ENCODE data around the gene MVK. TPM values are rescaled to one million over a fixed set of nuclear protein-coding genes. Genes with fewer than 3 reads are reported as not detected.

Gene MVK
- total and polyA plus RNA-seq, 2 of the 4 experiments (the other 2 are of a cell fraction) = 6.6 to 11.5 TPM

DNA sequence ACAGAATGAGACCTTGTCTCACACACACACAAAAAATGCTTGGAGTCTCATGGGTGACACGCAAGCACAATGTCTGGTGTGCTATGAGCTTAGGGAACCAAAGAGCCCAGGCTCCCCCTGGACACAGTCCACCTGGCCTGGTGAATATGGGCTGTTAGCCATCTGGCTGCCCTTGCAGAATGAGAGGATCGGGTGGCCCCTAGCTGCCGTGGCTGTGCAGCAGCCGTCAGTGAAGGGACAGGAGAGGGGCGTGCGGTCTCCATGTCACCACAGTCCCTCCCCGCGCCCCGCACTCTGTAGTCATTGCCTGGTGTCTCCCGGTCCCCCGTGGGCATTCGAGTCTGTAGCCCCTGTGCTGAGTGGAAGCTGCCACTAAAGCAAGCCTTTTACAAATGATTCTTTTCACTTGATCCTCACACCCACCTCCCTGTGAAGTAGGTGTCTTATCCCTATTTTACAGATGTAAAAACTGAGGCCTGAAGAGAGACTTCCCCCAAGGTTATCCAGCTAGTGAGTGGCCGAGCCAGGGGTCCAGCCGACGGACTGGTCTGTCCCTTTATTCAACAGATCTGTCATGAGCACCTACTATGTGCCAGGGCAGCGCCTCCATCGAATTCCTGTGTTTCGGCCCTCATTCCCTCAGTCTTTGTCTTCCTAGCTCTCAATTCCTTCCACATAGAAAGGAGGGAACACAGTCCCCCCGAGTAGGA, 18.8 kb downstream of the MVK start:
- no peak overlapping the region for H2AFZ ChIP-seq (replicated peaks; ENCODE audit: low read length, poor library complexity)
- no peak overlapping the region for H4K91ac ChIP-seq (ENCODE audit: insufficient read depth, low read depth, low read length)
- H3K36me3 ChIP-seq (ENCODE audit: control insufficient read depth, insufficient read depth, low read length) = no peaks in the 10 kb centered on the region
- dilution Hi-C loops (cut with HindIII; ENCODE audit: low sequenced_read_pairs, unreplicated experiment) (no loop called here), in situ Hi-C loops (cut with MboI; ENCODE audit: low sequenced_read_pairs) (loop anchor here (5.0 kb wide), 1 partner anchor 180 kb away; no protein-coding TSS in a partner anchor), intact Hi-C loops (cut with micrococcal nuclease) (no loop called here)
- DNase-seq (no peak), ATAC-seq (ENCODE audit: low read depth) (no peak)
- CTCF ChIA-PET = no interaction called here
- H3K4me3 ChIP-seq (ENCODE audit: insufficient read depth, low read depth, low read length) = no peak overlapping the region
- TF ChIP-seq, protein P1, sequence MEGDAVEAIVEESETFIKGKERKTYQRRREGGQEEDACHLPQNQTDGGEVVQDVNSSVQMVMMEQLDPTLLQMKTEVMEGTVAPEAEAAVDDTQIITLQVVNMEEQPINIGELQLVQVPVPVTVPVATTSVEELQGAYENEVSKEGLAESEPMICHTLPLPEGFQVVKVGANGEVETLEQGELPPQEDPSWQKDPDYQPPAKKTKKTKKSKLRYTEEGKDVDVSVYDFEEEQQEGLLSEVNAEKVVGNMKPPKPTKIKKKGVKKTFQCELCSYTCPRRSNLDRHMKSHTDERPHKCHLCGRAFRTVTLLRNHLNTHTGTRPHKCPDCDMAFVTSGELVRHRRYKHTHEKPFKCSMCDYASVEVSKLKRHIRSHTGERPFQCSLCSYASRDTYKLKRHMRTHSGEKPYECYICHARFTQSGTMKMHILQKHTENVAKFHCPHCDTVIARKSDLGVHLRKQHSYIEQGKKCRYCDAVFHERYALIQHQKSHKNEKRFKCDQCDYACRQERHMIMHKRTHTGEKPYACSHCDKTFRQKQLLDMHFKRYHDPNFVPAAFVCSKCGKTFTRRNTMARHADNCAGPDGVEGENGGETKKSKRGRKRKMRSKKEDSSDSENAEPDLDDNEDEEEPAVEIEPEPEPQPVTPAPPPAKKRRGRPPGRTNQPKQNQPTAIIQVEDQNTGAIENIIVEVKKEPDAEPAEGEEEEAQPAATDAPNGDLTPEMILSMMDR (conservative IDR thresholded peaks at IDR 0.05; ENCODE audit: low read depth, low read length) = no peak
- TF ChIP-seq RAD21 (IDR thresholded peaks at IDR 0.05; ENCODE audit: low read length) = no peak
- TF ChIP-seq, protein P2, sequence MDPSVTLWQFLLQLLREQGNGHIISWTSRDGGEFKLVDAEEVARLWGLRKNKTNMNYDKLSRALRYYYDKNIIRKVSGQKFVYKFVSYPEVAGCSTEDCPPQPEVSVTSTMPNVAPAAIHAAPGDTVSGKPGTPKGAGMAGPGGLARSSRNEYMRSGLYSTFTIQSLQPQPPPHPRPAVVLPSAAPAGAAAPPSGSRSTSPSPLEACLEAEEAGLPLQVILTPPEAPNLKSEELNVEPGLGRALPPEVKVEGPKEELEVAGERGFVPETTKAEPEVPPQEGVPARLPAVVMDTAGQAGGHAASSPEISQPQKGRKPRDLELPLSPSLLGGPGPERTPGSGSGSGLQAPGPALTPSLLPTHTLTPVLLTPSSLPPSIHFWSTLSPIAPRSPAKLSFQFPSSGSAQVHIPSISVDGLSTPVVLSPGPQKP (IDR thresholded peaks at IDR 0.05; ENCODE audit: borderline replicate concordance, low read depth, low read length) = no peak
- TF ChIP-seq BHLHE40 (IDR thresholded peaks at IDR 0.05; ENCODE audit: low read depth, low read length) = no peak
- no peak for TF ChIP-seq POLR2A (IDR thresholded peaks at IDR 0.05; ENCODE audit: low read depth, low read length)
- no peak for TF ChIP-seq MAZ (IDR thresholded peaks at IDR 0.05; ENCODE audit: borderline replicate concordance, low read depth, low read length)
- TF ChIP-seq SMC3 (IDR thresholded peaks at IDR 0.05; ENCODE audit: low read depth, low read length) = no peak
- no peak for TF ChIP-seq CEBPB (IDR thresholded peaks at IDR 0.05; ENCODE audit: low read depth, low read length)
- TF ChIP-seq MAFK (IDR thresholded peaks at IDR 0.05; ENCODE audit: low read depth, low read length) = no peak
- no peak for TF ChIP-seq NFE2L2 (IDR thresholded peaks at IDR 0.05; ENCODE audit: low read depth, low read length)
- TF ChIP-seq RFX5 (IDR thresholded peaks at IDR 0.05; ENCODE audit: low read depth, low read length) = no peak
- TF ChIP-seq RCOR1 (IDR thresholded peaks at IDR 0.05; ENCODE audit: insufficient replicate concordance, low read length) = no peak
- TF ChIP-seq, protein P3, sequence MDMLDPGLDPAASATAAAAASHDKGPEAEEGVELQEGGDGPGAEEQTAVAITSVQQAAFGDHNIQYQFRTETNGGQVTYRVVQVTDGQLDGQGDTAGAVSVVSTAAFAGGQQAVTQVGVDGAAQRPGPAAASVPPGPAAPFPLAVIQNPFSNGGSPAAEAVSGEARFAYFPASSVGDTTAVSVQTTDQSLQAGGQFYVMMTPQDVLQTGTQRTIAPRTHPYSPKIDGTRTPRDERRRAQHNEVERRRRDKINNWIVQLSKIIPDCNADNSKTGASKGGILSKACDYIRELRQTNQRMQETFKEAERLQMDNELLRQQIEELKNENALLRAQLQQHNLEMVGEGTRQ (IDR thresholded peaks at IDR 0.05; ENCODE audit: low read depth, low read length) = no peak
- no peak for TF ChIP-seq FOS (IDR thresholded peaks at IDR 0.05; ENCODE audit: low read depth, low read length)
- TF ChIP-seq MXI1 (IDR thresholded peaks at IDR 0.05; ENCODE audit: borderline replicate concordance, low read depth, low read length) = no peak
- TF ChIP-seq CHD1 (IDR thresholded peaks at IDR 0.05; ENCODE audit: low read depth, low read length) = no peak
- H3K18ac ChIP-seq (ENCODE audit: low read depth, low read length) = no peak overlapping the region
- H2BK5ac ChIP-seq (ENCODE audit: low read depth, low read length, poor library complexity, severe bottlenecking) = no peak overlapping the region
- no peak overlapping the region for H3K23ac ChIP-seq (ENCODE audit: low read depth, low read length)
- H2BK20ac ChIP-seq (ENCODE audit: low read depth, low read length) = no peak overlapping the region
- no peaks in the 10 kb centered on the region; the same call in 1 of the 2 replicates for H3K9me1 ChIP-seq (ENCODE audit: insufficient read depth, low read length)
- no peaks in the 10 kb centered on the region for H3K79me1 ChIP-seq (ENCODE audit: low read depth in 1 of 2, low read length in 2 of 2)
- H3K4ac ChIP-seq (ENCODE audit: low read depth, low read length) = no peak overlapping the region
- WGBS, 2 experiments (ENCODE audit: extremely low coverage in 2 of 2, insufficient read length in 1 of 2) = 100% methylated on average over 3 of the region's 19 CpGs; no CpG with 5 or more reads in 1 of the 2 experiments
- no peak overlapping the region for H2BK120ac ChIP-seq (ENCODE audit: low read depth, low read length)
- H2BK15ac ChIP-seq (ENCODE audit: low read depth, low read length) = no peak overlapping the region
- H3K4me2 ChIP-seq (ENCODE audit: low read depth, low read length) = no peak overlapping the region
- no peak overlapping the region for H3K9ac ChIP-seq (ENCODE audit: low read depth, low read length)
- no peak overlapping the region for H3K27ac ChIP-seq (ENCODE audit: insufficient read depth, low read length)
- no peak overlapping the region for H2AK5ac ChIP-seq (ENCODE audit: low read depth, low read length)
- no peak overlapping the region for H4K8ac ChIP-seq (ENCODE audit: low read depth in 2 of 2, low read length in 2 of 2)
- POLR2A ChIA-PET (ENCODE audit: unreplicated experiment) = no interaction called here
- no TSS peak for BruUV-seq (replicated peaks)
- H3K14ac ChIP-seq (replicated peaks; ENCODE audit: low read depth, low read length) = no peak overlapping the region
- no peaks in the 10 kb centered on the region for H3K27me3 ChIP-seq (ENCODE audit: control insufficient read depth, insufficient read depth, low read length)
- H3K9me3 ChIP-seq (ENCODE audit: control insufficient read depth, insufficient read depth, low read length) = no peaks in the 10 kb centered on the region
- H4K20me1 ChIP-seq (ENCODE audit: insufficient read depth, low read length) = no peaks in the 10 kb centered on the region
- H4K5ac ChIP-seq (ENCODE audit: low read depth, low read length) = no peak overlapping the region
- H2AK9ac ChIP-seq (replicated peaks; ENCODE audit: low read depth, low read length, poor library complexity) = no peak overlapping the region
- H3K4me1 ChIP-seq (ENCODE audit: control insufficient read depth, insufficient read depth, low read length) = no peaks in the 10 kb centered on the region
- no peak overlapping the region for H3K56ac ChIP-seq (ENCODE audit: extremely low read depth, insufficient read depth, low read length)
